GM19463 (cell line): ENCODE measurements around the gene NAA16.

Experiments
- ATAC-seq: cut with Tn5 transposase; IDR thresholded peaks from one replicate; pipeline ENCODE4 v1.9.1; 2021; ENCODE audit warnings: mild to moderate bottlenecking, moderate library complexity; ENCODE audit not compliant: unreplicated experiment

The NAA16 gene

DNA sequence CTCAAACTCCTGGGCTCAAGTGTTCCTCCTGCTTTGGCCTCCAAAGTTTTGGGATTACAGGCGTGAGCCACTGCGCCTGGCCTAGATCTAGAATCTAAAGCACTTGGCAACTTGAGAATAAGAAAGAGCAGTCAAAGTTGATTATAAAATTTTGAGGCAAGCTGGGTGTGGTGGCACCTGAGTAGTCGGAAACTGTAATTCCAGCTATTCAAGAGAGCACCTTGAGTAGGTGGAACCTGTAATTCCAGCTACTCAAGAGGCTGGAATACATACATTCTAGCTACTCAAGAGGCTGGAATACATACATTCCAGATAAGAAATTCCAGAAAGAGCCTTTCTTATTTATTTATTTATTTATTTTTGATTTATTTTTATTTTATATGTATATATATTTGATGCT is 8.3 kb upstream of the NAA16 start:
- ATAC-seq: no peak

DNA sequence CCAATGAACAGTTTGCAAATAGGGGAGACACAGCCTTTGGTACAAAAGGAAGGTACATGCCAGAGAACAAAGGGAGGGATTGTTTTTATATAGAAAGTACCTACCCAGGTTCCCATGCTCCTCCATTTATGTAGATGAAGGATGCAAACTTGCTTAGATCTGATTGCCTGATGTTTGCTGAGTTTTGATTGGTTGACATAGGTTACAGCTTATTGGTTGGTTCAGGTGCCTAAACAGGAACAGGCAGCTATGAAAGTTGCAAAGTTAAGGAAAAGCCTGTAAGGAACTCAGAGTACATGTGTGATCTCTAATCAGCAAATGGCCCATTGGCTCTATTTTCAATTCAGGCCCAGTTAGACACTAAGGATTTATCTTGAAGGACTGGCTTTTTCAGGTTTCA is 6.5 kb upstream of the NAA16 start:
- no peak for ATAC-seq

DNA sequence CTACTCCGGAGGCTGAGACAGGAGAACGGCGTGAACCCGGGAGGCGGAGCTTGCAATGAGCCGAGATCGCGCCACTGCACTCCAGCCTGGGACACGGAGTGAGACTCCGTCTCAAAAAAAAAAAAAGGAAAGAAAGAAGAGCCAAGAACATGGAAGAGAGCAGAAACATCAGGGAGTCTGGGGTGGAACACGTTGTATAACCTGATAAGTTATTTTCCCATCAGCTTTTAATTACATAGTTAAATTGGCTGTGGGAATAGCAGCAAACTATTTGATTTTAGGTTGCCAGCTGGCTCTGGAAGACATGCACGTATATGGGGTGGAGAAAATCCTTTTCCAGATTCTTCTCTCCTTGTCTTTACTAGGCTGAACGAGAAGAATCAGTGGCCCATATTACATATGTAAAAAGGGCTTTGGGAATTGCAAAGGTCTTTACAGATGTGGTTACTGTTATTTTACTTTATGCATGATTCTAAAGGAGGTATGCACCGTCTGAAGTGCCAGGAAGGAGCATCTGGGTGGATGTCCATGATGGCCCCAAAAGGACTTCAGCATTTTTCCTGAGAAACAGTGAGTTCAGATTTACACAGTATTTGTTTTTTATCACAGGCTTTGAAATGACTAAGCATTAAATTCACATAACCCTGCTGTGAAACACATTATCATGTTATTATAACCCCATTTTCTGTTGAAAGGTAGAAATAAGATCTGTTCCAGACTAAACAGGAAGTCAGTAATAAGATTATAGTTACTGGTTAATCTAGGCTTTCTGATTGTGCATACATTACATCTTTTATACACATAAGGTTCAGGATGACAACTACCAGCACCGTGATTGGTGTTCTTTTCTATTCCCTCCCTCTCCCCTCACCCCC is 4.6 kb upstream of the NAA16 start:
- ATAC-seq: no peak

- no peak for ATAC-seq
These were observed 3.0 kb upstream of the NAA16 start for GRCh38 chr13:41307884-41308640.

GRCh38 chr13:41311406-41312175 is 524 bp downstream of the NAA16 start:
- ATAC-seq: peak; percentile 46

DNA sequence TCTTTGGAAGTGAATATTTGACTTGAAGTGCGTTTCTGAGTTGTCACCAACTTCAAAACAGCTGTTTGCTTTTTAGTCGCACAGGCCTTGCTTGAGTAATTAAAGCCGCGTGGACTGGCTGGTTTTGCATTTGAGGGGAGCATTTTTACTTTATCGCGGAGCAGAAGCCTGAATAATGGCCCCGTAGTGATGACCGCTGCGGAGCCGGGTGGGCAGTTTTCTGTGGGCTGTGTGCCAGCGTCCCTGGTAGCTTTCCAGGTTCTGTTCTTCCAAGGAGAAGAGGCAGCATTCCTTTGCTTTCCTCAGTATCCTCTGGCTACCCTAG is 1.1 kb downstream of the NAA16 start:
- no peak for ATAC-seq

- no peak for ATAC-seq
These were observed 2.0 kb downstream of the NAA16 start for GRCh38 chr13:41313117-41313516.

DNA sequence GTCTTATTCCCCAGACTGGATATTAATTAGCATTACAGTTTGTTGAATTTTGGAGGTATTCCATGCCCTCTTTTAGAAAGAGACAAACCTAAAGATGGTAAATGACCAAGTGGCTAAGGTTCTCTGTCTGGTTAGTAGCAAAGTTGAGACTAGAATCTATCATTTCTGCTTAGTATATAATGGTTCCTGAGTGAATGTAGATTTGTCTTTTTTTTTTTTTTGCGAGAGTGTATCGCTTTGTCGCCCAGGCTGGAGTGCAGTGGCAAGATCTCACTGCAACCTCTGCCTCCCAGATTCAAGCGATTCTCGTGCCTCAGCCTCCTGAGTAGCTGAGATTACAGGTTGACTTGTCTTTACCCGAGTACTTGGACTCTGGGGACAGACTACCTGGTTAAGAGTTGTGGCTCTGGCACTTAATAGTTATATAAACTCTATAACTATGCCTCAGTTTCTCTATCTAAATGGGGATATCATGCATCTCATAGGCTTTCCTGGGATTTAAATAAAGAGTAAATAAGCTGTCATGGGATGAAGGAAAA is 2.7 kb downstream of the NAA16 start:
- no peak for ATAC-seq

GRCh38 chr13:41315443-41316047 is 4.5 kb downstream of the NAA16 start:
- ATAC-seq: no peak

DNA sequence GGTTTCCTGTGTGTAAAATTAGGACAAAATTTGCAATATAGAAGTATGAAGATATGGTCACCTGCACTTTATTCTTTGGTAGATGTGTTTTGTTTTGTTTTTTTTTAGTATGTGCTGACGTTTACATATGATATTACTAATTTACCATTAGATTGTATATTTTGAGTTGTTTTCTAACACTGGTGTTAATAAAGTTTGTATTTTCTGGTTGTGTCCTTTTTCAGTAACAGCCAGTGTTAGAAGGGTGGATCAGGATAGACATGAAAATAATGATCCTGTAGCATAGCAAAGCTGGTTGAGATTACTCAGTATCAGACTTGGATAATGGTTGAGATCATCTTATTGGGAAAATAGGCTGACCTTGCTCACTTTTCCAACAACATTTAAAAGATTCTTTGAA is 6.2 kb downstream of the NAA16 start:
- ATAC-seq: no peak

DNA sequence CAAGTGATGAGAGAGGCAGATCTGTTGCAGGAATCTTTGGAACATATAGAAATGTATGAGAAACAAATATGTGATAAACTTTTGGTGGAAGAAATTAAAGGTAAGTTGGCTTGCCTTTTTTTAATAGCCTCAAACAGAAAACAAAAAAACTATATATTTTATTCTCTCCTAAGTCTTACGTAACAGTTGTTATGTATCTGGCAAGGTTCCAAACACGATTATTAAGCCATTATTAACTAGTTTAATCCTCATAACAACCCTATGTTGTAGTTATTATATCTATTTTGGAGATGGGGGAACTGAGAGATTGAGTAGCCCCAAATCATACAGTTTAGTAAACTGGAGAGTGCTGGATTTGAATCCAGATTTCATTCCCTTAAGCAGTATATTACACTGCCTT is 14.7 kb downstream of the NAA16 start:
- no peak for ATAC-seq

DNA sequence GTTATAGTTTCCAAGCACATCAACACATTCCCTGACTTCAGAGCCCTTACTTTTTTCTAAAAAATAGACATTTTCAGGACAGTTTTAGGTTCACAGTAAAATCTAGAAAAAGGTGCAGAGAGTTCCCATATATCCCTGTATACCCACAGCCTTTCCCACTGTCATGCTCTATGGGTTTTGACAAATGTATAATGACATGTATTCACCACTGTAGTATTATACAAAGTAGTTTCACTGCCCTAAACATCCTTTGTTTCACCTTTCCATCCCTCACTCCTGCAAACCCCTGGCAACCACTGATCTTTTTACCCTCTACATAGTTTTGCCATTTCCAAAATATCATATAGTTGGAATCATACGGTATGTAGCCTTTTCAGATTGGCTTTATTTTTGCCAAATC is 15.6 kb downstream of the NAA16 start:
- ATAC-seq: peak; percentile 88

DNA sequence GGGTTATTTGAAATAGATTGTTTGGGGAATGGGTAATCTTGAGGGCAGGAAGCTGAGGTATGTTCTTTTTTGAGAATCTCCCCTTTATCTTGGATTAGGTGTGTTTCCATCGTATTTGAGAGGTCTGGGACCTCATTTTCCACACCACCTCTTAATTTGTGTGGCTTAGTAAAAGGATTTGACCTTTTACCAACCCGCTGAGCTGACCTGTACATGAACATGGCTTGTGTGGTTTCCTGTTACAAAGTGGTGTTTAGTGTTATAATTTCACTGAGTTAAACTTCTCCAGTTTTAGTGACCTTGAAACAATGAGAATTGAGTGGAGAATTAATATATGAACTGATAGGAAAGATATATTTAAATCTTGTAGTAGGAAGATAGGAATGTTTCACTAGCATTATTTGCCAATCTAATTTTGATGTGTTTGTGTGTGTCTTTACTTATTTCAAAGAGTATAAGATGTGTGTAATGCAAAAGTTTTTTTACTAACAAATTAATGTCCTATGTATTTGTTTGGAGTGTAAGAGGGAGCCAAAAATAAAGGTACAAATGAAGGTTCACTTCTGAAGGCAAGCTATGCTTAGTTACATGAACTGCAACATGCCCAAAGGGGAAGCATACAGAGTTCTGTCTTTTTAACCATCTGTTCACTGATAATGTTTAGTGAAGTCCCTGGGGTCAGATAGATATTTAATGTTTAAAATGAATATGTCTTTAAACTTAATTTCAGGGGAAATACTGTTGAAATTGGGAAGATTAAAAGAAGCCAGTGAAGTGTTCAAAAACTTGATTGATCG is 17.1 kb downstream of the NAA16 start:
- ATAC-seq: no peak

DNA sequence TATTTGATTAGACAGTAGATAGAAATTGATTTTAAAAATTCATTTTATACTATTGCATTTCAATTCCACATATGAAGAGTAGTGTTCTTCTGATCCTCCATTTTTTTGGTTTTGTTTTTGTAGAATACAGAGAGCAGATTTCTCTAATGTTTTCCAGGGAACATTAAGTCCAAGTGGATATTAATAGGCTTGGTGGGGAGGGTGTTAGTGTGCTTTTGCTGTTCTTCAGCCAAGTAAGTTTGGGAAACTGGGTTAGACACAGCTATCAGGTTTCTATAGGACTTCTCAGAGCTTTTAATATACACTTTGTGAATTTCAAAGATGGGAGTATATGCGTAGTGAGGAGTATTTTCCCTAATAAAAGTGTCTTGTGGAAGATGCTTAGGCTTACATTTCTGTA is 21.8 kb downstream of the NAA16 start:
- ATAC-seq: no peak

GRCh38 chr13:41334810-41335209 is 23.7 kb downstream of the NAA16 start:
- ATAC-seq: no peak

DNA sequence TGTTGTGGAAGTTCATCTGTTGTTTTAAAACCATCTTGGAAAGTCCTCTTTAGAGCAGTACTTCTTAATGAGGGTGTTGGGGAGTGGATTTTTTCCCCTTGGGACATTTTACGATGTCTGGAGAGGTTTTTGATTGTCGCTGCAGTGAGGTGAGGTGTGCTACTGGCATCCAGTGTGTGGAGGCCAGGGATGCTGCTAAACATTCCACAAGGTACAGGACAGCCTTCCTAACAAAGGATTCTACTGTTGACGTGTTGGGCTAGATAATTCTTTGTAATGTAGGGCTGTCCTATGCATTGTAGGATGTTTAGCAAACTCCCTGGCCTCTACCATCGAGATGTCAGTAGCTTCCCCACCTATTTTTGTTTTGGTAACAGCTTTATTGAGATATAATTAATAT is 33.3 kb downstream of the NAA16 start:
- no peak for ATAC-seq

GRCh38 chr13:41345165-41345913 is 34.3 kb downstream of the NAA16 start:
- no peak for ATAC-seq

DNA sequence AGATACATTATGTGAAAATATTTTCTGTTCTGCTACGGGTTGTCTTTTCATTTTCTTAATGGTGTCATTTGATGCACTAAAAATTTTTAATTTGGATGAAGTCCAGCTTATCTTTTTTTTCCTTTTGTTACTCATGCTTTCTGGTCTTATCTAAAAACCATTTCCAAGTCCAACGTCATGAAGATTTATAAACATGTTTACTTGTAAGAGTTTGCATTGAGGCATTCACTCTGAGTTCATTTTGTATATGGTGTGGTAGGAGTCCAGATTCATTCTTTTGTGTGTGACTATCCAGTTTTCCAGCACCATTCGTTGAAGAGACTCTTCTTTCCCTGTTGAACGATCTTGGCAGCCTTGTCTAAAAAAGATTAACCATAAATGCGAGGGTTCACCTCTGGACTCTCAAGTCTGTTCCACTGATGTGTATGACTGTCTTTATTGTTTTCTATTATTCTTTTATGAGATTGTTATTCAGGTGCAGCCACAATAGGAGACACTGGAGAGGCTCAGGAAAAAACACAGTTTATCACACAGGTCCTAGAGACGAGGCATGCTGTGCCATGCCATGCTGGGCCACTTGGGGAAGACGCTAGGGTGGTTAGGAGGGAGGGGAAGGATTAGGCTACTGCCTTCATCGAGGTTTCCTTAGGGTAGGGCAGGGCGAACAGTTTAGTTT is 35.0 kb downstream of the NAA16 start:
- no peak for ATAC-seq
